Femur (tissue), 1 donor: Measurements from ENCODE around the gene EGLN1.

Experiments used
- DNase-seq: peaks from one replicate; pipeline ENCODE4 v3.0.0-alpha.2; 2017

EGLN1 gene

GRCh38 chr1:231395998-231396390 is 26.1 kb downstream of the EGLN1 start:
- no peak for DNase-seq

- DNase-seq: peak; percentile 36
These were observed 26.8 kb downstream of the EGLN1 start for GRCh38 chr1:231395076-231395997.

GRCh38 chr1:231393668-231394067 is 28.4 kb downstream of the EGLN1 start:
- DNase-seq: no peak

GRCh38 chr1:231392389-231393131 is 29.5 kb downstream of the EGLN1 start:
- DNase-seq: no peak

GRCh38 chr1:231390071-231390470 is 32.0 kb downstream of the EGLN1 start:
- no peak for DNase-seq

GRCh38 chr1:231387770-231388669 is 34.1 kb downstream of the EGLN1 start:
- no peak for DNase-seq

GRCh38 chr1:231386466-231386865 is 35.6 kb downstream of the EGLN1 start:
- DNase-seq: no peak

- no peak for DNase-seq
These were observed 36.7 kb downstream of the EGLN1 start for GRCh38 chr1:231385416-231385748.

GRCh38 chr1:231384696-231385415 is 37.2 kb downstream of the EGLN1 start:
- DNase-seq: no peak

- DNase-seq: no peak
These were observed 38.8 kb downstream of the EGLN1 start for GRCh38 chr1:231383159-231383860.

- no peak for DNase-seq
These were observed 39.7 kb downstream of the EGLN1 start for GRCh38 chr1:231382426-231382825.

GRCh38 chr1:231381729-231382128 is 40.4 kb downstream of the EGLN1 start:
- no peak for DNase-seq

GRCh38 chr1:231376875-231377549 is 45.1 kb downstream of the EGLN1 start:
- no peak for DNase-seq

GRCh38 chr1:231376101-231376500 is 46.0 kb downstream of the EGLN1 start:
- DNase-seq: no peak

- DNase-seq: no peak
These were observed 47.7 kb downstream of the EGLN1 start for GRCh38 chr1:231374394-231374793.

- DNase-seq: no peak
These were observed 49.6 kb downstream of the EGLN1 start for GRCh38 chr1:231372501-231372900.

GRCh38 chr1:231369282-231369681 is 52.8 kb downstream of the EGLN1 start:
- no peak for DNase-seq

GRCh38 chr1:231364192-231364591 is 57.9 kb downstream of the EGLN1 start:
- DNase-seq: no peak

- DNase-seq: no peak
These were observed 58.5 kb downstream of the EGLN1 start for GRCh38 chr1:231363624-231364023.

GRCh38 chr1:231362325-231362724 is 59.8 kb downstream of the EGLN1 start:
- no peak for DNase-seq

GRCh38 chr1:231359113-231359512 is 63.0 kb downstream of the EGLN1 start:
- DNase-seq: peak; percentile 25
